Measurements from ENCODE around the gene NME9.

GRCh38 chr3:138360869-138361525 is 31.3 kb upstream of the NME9 start:
- TF ChIP-seq CTCF (IDR thresholded peaks at IDR 0.05) (no peak), POLR2A (IDR thresholded peaks at IDR 0.05) (no peak)
